HG03378 (cell line): ENCODE data around the gene TARBP1.

Source experiments
- ATAC-seq: cut with Tn5 transposase; IDR thresholded peaks from one replicate; pipeline ENCODE4 v1.9.1; 2021; ENCODE audit warnings: mild to moderate bottlenecking, moderate library complexity; ENCODE audit not compliant: unreplicated experiment

TARBP1 gene

GRCh38 chr1:234484991-234485739 lies 6.2 kb upstream of the TARBP1 start:
- ATAC-seq: no peak

- no peak for ATAC-seq
These were observed 5.2 kb upstream of the TARBP1 start for GRCh38 chr1:234484218-234484617.

- no peak for ATAC-seq
These were observed 2.8 kb upstream of the TARBP1 start for GRCh38 chr1:234481771-234482170.

GRCh38 chr1:234479866-234480265 lies 887 bp upstream of the TARBP1 start:
- no peak for ATAC-seq

GRCh38 chr1:234479310-234479559 lies 256 bp upstream of the TARBP1 start:
- ATAC-seq: no peak

GRCh38 chr1:234478152-234478480 lies 863 bp downstream of the TARBP1 start:
- ATAC-seq: peak; percentile 30

GRCh38 chr1:234477386-234478151 lies 1.4 kb downstream of the TARBP1 start:
- no peak for ATAC-seq

- ATAC-seq: no peak
These were observed 2.8 kb downstream of the TARBP1 start for GRCh38 chr1:234476172-234476571.

- ATAC-seq: no peak
These were observed 3.7 kb downstream of the TARBP1 start for GRCh38 chr1:234475167-234475793.

GRCh38 chr1:234474375-234474774 lies 4.6 kb downstream of the TARBP1 start:
- no peak for ATAC-seq

GRCh38 chr1:234473118-234473517 lies 5.9 kb downstream of the TARBP1 start:
- no peak for ATAC-seq

GRCh38 chr1:234469376-234469775 lies 9.6 kb downstream of the TARBP1 start:
- no peak for ATAC-seq

GRCh38 chr1:234468580-234468979 lies 10.4 kb downstream of the TARBP1 start:
- ATAC-seq: no peak

GRCh38 chr1:234467821-234468220 lies 11.2 kb downstream of the TARBP1 start:
- ATAC-seq: no peak

- no peak for ATAC-seq
These were observed 12.0 kb downstream of the TARBP1 start for GRCh38 chr1:234466945-234467344.

GRCh38 chr1:234463749-234464148 lies 15.2 kb downstream of the TARBP1 start:
- ATAC-seq: no peak

GRCh38 chr1:234460652-234461051 lies 18.3 kb downstream of the TARBP1 start:
- no peak for ATAC-seq

- ATAC-seq: no peak
These were observed 20.5 kb downstream of the TARBP1 start for GRCh38 chr1:234458352-234459017.

GRCh38 chr1:234454926-234455325 lies 24.1 kb downstream of the TARBP1 start:
- no peak for ATAC-seq

GRCh38 chr1:234452406-234452965 lies 26.5 kb downstream of the TARBP1 start:
- no peak for ATAC-seq

GRCh38 chr1:234440348-234440747 lies 38.6 kb downstream of the TARBP1 start:
- no peak for ATAC-seq
